Measurements from ENCODE around the gene KDM1A. TPM values are rescaled to one million over a fixed set of nuclear protein-coding genes. Genes with fewer than 3 reads are reported as not detected.
A peak's percentile ranks its signal among the peaks of the same experiment; 100 is the strongest.

Gene KDM1A
- total and polyA plus RNA-seq, 2 of the 13 experiments (the other 11 are each of a cell fraction or from before 2014, with no cell fraction given) = 81.3 to 173 TPM

- TF ChIP-seq FOXP4 (CRISPR knock-in tag; IDR thresholded peaks at IDR 0.05) (peak; percentile 79), RNF219 (CRISPR knock-in tag; IDR thresholded peaks at IDR 0.05) (no peak), ARNT (IDR thresholded peaks at IDR 0.05) (no peak), ZBTB7A (CRISPR knock-in tag; IDR thresholded peaks at IDR 0.05) (no peak; the same call in 1 of the 2 replicates), CREB1 (IDR thresholded peaks at IDR 0.05) (no peak; the same call in 1 of the 2 replicates), CREB1 (CRISPR knock-in tag; IDR thresholded peaks at IDR 0.05) (peak; percentile 88), PLRG1 (conservative IDR thresholded peaks at IDR 0.05) (no peak), CBX1 (IDR thresholded peaks at IDR 0.05; ENCODE audit: low read depth) (peak; percentile 78), GATAD2A (CRISPR knock-in tag; IDR thresholded peaks at IDR 0.05) (peak; percentile 92), ZNF275 (CRISPR knock-in tag; IDR thresholded peaks at IDR 0.05; ENCODE audit: borderline replicate concordance) (no peak; the same call in 1 of the 2 replicates), ESRRA (CRISPR knock-in tag; IDR thresholded peaks at IDR 0.05; ENCODE audit: low read depth) (peak; percentile 67), ONECUT2 (CRISPR knock-in tag; IDR thresholded peaks at IDR 0.05) (no peak), ZNF83 (CRISPR knock-in tag; IDR thresholded peaks at IDR 0.05; ENCODE audit: borderline replicate concordance) (peak; percentile 78; the same call in 1 of the 2 replicates), ZNF510 (CRISPR knock-in tag; IDR thresholded peaks at IDR 0.05; ENCODE audit: low read depth) (no peak), KLF15 (CRISPR knock-in tag; IDR thresholded peaks at IDR 0.05; ENCODE audit: borderline replicate concordance) (no peak), PREB (CRISPR knock-in tag; IDR thresholded peaks at IDR 0.05) (no peak), ATRX (CRISPR knock-in tag; IDR thresholded peaks at IDR 0.05; ENCODE audit: borderline replicate concordance) (no peak), LBX2 (CRISPR knock-in tag; IDR thresholded peaks at IDR 0.05; ENCODE audit: borderline replicate concordance) (peak; percentile 68; the same call in 1 of the 2 replicates), SPEN (CRISPR knock-in tag; IDR thresholded peaks at IDR 0.05; ENCODE audit: low read depth) (peak; percentile 99)
Observed at GRCh38 chr1:23019094-23019862, at the start of gene KDM1A (continued).

Data from HepG2 (cell line).